Thoracic aorta (tissue), 2 donors: ENCODE measurements around the gene PXMP4. TPM values are rescaled to one million over a fixed set of nuclear protein-coding genes. Genes with fewer than 3 reads are reported as not detected.
"Not testable (repeated sequence)": the region's sequence is repeated elsewhere in the genome, so short reads cannot be mapped to it uniquely, and the experiment has no call there.

Source experiments
- ATAC-seq: fragments of 150-250 bp; one replicate; pipeline ENCODE4 v1.8.0; 2017; ENCODE audit warnings: low read depth; ENCODE audit not compliant: insufficient number of reproducible peaks, low FRiP score
- DNase-seq: peaks from one replicate; pipeline ENCODE4 v3.0.0-alpha.2; 2020; ENCODE audit warnings: low spot score
- H3K27ac ChIP-seq, 2 donors: fragments of 200-600 bp; sonication (generic); 1 replicate in 1 of 2; 2 replicates in 1 of 2; pipeline ENCODE4 v1.5.1; 2016; ENCODE audit warnings: mild to moderate bottlenecking in 2 of 2, moderate library complexity in 2 of 2
- H3K27me3 ChIP-seq: fragments of 200-600 bp; sonication (generic); replicated peaks from 2 replicates; pipeline ENCODE4 v1.6.0; 2016; ENCODE audit warnings: mild to moderate bottlenecking; ENCODE audit not compliant: insufficient read depth
- H3K36me3 ChIP-seq: fragments of 200-600 bp; sonication (generic); one replicate; pipeline ENCODE4 v1.5.1; 2016
- H3K4me1 ChIP-seq, 2 donors: fragments of 200-600 bp; sonication (generic); 1 replicate in 1 of 2; 2 replicates in 1 of 2; pipeline versions ENCODE4 v1.5.1 to v1.6.0; 2016; ENCODE audit warnings: low read depth in 2 of 2, mild to moderate bottlenecking in 1 of 2; ENCODE audit not compliant: control insufficient read depth in 1 of 2
- H3K4me3 ChIP-seq: fragments of 200-600 bp; sonication (generic); 2 replicates; pipeline ENCODE4 v1.5.1; 2016; ENCODE audit warnings: mild to moderate bottlenecking
- H3K9me3 ChIP-seq: fragments of 200-600 bp; sonication (generic); 2 replicates; pipeline ENCODE4 v1.5.1; 2016
- total RNA-seq, 2 donors: library from RNA; depleted of rRNA; stranded (reverse); fragments of >200 nt; gene quantifications; one replicate each; pipeline versions ENCODE4 v1.1.0 to v1.2.3, GENCODE V29; 2016
- TF ChIP-seq, protein P1 (sequence below): fragments of 200-600 bp; sonication (generic); IDR thresholded peaks from one replicate; pipeline ENCODE4 v1.5.1; 2019; ENCODE audit warnings: antibody characterized with exemption

PXMP4 gene
- total RNA-seq, 2 donors from 2014 or later = 3.3 to 4.1 TPM

DNA sequence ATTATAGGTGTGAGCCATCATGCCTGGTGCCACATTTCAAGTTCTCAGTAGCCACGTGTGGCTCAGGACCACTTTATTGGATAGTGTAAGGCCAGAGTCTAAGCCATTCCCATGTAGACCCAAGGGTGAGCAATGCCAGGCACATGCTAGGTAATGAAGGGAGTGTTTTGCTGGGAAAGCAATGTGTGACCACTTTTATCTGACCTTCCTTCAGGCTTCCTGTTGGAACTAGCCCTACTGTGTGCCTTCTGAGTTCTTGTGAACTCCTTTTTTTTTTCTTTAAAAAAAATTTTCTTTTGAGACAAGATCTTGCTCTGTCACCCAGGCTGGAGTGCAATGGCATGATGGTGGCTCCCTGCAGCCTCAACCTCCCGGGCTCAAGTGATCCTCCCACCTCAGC lies 45.0 kb upstream of the PXMP4 start:
- ATAC-seq (no peak), DNase-seq (no peak)
- Histone ChIP-seq H3K4me1 (no peaks in the 10 kb centered on the region), H3K9me3 (no peaks in the 10 kb centered on the region), H3K36me3 (no peaks in the 10 kb centered on the region), H3K27ac (no peak overlapping the region), H3K4me3 (no peak overlapping the region), H3K27me3 (no peaks in the 10 kb centered on the region)
- TF ChIP-seq, protein P1, sequence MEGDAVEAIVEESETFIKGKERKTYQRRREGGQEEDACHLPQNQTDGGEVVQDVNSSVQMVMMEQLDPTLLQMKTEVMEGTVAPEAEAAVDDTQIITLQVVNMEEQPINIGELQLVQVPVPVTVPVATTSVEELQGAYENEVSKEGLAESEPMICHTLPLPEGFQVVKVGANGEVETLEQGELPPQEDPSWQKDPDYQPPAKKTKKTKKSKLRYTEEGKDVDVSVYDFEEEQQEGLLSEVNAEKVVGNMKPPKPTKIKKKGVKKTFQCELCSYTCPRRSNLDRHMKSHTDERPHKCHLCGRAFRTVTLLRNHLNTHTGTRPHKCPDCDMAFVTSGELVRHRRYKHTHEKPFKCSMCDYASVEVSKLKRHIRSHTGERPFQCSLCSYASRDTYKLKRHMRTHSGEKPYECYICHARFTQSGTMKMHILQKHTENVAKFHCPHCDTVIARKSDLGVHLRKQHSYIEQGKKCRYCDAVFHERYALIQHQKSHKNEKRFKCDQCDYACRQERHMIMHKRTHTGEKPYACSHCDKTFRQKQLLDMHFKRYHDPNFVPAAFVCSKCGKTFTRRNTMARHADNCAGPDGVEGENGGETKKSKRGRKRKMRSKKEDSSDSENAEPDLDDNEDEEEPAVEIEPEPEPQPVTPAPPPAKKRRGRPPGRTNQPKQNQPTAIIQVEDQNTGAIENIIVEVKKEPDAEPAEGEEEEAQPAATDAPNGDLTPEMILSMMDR = no peak

DNA sequence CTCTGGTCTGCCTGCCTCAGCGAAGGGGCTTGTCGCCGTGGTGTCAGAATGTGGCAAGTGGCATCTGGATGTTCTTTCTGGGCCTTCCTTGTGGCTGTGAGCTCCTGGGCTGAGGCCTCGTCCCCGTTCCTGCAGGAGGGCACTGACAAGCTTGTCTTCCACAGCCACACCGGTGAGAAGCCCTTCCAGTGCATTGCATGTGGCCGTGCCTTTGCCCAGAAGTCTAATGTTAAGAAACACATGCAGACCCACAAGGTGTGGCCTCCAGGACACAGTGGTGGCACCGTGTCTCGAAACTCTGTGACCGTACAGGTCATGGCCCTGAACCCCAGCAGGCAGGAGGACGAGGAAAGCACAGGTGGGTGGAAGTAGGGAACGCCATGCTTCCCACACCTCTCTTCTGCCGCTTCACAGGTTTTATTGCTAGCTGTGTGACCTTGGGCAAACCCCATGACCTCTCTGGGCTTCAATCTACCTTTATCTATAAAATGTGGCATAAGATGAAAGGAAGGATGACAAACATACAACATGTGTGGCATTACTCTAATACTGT lies 41.7 kb upstream of the PXMP4 start:
- Histone ChIP-seq H3K36me3 (no peaks in the 10 kb centered on the region), H3K27ac (no peak overlapping the region)
- ATAC-seq = no peak

DNA sequence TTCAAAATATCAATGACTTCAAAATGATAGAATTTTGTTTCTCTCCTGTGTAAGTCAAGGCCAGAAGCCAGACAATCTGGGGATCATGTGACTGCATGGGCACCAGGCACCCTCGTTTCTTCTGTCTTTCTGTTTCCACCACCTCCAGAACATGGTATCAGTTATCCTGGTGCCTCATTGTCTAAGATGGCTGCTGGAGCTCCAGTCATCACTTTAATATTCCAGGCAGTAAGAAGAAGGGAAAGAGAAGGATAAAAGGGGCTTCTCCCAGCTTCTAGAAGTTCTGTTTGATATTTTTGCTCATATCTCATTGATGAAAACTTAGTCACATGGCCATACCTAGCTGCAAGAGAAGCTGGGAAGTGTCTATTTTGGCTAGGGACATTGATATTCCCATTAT lies 37.3 kb upstream of the PXMP4 start:
- peaks cover 12% of the 10 kb centered on the region for H3K36me3 ChIP-seq
- ATAC-seq (no peak), DNase-seq (no peak)
- H3K27ac ChIP-seq = no peak overlapping the region
- H3K9me3 ChIP-seq = no peaks in the 10 kb centered on the region
- H3K4me3 ChIP-seq = no peak overlapping the region
- H3K4me1 ChIP-seq = no peaks in the 10 kb centered on the region
- H3K27me3 ChIP-seq = no peaks in the 10 kb centered on the region
- TF ChIP-seq, protein P1 = no peak

More for the DNA sequence above, 41.7 kb upstream of the PXMP4 start:
- DNase-seq = no peak
- Histone ChIP-seq H3K4me1 (no peaks in the 10 kb centered on the region), H3K27me3 (no peaks in the 10 kb centered on the region), H3K4me3 (no peak overlapping the region), H3K9me3 (no peaks in the 10 kb centered on the region)
- TF ChIP-seq, protein P1 = no peak

DNA sequence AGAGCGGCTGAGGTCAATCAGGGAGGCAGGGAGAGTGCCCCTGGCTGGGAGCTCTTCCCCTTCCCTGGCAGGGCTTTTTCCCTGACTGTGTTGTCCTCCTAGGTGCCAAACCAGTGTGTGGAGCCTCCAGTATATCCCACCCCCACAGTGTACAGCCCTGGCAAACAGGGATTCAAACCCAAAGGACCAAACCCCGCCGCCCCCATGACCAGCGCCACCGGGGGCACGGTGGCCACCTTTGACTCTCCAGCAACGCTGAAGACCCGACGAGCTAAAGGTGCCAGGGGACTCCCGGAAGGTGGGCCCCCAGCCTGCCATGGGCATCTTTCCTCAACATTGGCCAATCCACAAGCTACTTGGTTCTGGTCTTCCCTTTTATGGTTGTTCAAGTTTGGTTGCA lies 36.9 kb upstream of the PXMP4 start:
- Histone ChIP-seq H3K9me3 (no peaks in the 10 kb centered on the region), H3K36me3 (peaks cover 12% of the 10 kb centered on the region), H3K27me3 (no peaks in the 10 kb centered on the region), H3K27ac (no peak overlapping the region), H3K4me3 (no peak overlapping the region), H3K4me1 (no peaks in the 10 kb centered on the region)
- no peak for ATAC-seq
- no peak for DNase-seq
- TF ChIP-seq, protein P1 = no peak

DNA sequence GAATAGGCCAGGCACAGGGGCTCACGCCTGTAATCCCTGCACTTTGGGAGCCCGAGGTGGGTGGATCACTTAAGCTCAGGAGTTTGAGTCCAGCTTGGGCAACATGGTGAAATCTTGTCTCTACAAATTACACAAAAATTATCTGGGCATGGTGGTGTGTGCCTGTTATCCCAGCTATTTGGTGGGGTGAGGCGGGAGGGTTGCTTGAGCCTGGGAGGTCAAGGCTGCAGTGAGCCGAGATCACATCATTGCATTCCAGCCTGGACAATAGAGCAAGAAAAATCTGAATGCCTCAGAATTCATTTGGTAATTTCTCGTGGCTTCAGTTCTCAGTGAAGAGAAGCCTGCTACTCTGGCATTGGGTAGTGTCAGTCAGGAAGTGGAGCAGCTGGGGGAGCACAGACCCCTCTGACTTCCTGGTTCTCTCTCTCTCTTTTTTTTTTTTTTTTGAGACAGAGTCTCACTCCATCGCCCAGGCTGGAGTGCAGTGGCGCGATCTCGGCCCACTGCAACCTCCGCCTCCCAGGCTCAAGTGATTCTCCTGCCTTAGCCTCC lies 35.9 kb upstream of the PXMP4 start:
- peaks cover 12% of the 10 kb centered on the region for H3K36me3 ChIP-seq
- H3K4me3 ChIP-seq, H3K27ac ChIP-seq, DNase-seq, H3K4me1 ChIP-seq, H3K27me3 ChIP-seq, ATAC-seq, H3K9me3 ChIP-seq: not testable (repeated sequence)

DNA sequence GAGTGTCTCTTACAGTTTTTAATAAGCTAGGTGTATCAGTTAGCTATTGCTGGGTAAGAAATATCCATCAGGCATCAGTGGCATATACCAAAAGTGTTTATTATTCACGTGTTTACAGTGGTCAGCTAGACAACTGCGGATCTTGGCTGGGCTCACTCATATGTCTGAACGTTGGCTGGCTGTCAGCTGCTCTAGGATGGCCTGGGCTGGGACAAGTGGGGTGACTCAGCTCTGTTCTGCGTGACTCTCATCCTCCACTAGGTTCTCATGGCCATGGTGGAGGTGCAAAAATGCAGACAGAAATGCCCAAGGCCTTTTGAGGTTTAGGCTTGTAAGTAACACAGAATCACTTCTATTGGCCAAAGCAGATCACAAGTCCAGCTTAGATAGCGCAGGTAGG lies 33.7 kb upstream of the PXMP4 start:
- Histone ChIP-seq H3K36me3 (peaks cover 12% of the 10 kb centered on the region), H3K4me3 (no peak overlapping the region), H3K27ac (no peak overlapping the region), H3K9me3 (no peaks in the 10 kb centered on the region), H3K4me1 (no peaks in the 10 kb centered on the region), H3K27me3 (no peaks in the 10 kb centered on the region)
- ATAC-seq (no peak), DNase-seq (no peak)
- TF ChIP-seq, protein P1 = no peak
